ENCODE data around the gene ARFGEF2.

ARFGEF2 gene

DNA sequence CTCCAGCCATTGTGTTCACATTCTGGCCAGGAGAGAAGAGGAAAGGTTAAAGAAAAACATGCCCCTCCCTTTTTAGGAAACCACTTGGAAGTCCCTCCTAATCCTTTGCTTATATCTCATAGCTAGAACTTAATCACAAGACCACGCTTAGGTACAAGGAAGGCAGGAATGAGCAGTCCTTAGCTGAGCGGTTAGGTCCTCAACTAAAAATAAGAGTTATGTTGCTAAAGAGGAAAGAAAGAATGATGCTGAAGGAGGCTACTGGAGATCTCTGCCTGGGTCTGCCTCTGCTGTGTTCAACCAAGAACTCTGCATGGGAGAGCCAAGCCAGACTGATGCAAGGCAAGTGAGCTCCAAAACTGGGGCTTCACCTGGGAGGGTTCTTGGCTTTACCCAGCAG is 11.6 kb upstream of the ARFGEF2 start:
- Mint-ChIP-seq H3K36me3 (ENCODE audit: low read depth) (peaks cover 2% of the 10 kb centered on the region), H3K27me3 (ENCODE audit: low read depth) (peaks cover 15% of the 10 kb centered on the region), H3K27ac (no peak overlapping the region), H3K4me1 (ENCODE audit: low read depth) (peaks cover 10% of the 10 kb centered on the region), H3K9me3 (peaks cover 11% of the 10 kb centered on the region), H3K4me3 (no peak overlapping the region)

DNA sequence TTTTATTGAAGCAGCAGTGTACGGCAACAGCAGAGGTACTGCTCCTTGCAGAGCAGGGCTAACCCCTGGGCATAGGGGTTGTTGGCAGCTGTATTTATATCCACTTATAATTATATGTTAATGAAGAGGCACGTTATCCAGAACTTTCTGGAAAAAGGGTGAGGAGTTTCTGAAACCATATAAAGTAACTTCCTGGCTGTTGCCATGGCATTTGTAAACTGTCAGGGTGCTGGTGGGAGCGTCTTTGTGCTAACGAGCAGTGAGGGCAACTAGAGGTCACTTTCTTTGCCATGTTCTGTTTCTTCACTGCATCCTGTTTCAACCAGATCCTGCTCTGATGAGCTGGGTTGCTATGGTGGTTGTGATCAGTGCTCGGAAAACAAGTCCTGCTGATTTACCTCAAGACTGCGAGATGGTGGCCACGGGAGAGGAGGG is 11.1 kb upstream of the ARFGEF2 start:
- Mint-ChIP-seq H3K9me3 (peaks cover 11% of the 10 kb centered on the region), H3K27ac (no peak overlapping the region), H3K4me3 (no peak overlapping the region), H3K4me1 (ENCODE audit: low read depth) (peaks cover 7% of the 10 kb centered on the region), H3K27me3 (ENCODE audit: low read depth) (peaks cover 15% of the 10 kb centered on the region), H3K36me3 (ENCODE audit: low read depth) (peaks cover 2% of the 10 kb centered on the region)

DNA sequence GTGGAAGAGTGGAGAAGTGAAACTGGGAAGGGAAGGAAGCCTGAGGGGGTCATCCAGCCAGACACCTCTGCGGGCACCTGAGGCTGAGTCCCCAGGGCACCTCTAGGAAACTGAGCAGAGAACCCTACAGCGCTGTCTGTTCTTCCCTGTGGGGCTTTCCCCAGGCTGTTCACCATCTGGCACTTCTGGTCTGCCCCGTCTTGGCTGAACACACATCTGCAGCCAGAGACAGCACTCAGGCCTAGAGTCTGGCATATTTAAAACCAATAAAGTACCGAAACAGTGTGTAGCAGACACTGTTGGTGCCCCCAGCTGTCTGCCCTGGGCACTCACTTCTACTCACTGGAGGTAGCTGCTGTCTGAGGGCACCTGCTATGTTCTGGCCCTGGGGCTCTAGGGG is 9.4 kb upstream of the ARFGEF2 start:
- peaks cover 11% of the 10 kb centered on the region for H3K9me3 Mint-ChIP-seq
- H3K36me3 Mint-ChIP-seq (ENCODE audit: low read depth): peaks cover 2% of the 10 kb centered on the region
- H3K27me3 Mint-ChIP-seq (ENCODE audit: low read depth): peaks cover 20% of the 10 kb centered on the region
- no peak overlapping the region for H3K27ac Mint-ChIP-seq
- H3K4me1 Mint-ChIP-seq (ENCODE audit: low read depth): peaks cover 7% of the 10 kb centered on the region
- no peak overlapping the region for H3K4me3 Mint-ChIP-seq

DNA sequence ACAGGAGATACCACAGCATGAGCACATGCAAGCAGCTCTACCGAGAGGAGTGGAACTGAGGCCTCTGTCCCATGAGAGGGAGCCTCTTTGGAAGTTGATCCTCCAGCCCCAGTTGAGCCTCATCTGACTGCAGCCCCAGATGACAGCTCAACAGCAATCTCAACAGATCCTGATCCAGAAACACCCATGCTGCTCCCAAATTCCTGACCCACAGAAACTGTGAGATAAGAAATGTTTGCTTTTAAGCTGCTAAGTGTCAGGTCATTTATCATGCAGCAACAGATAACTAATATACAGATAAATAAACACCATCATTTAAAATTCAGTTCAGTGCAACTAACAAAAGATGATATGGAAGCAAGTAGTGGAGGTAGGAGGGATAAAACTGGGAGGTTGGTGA is 4.8 kb upstream of the ARFGEF2 start:
- H3K36me3 Mint-ChIP-seq (ENCODE audit: low read depth): peaks cover 2% of the 10 kb centered on the region
- H3K9me3 Mint-ChIP-seq: no peaks in the 10 kb centered on the region
- peaks cover 13% of the 10 kb centered on the region for H3K27me3 Mint-ChIP-seq (ENCODE audit: low read depth)
- no peak overlapping the region for H3K27ac Mint-ChIP-seq
- no peak overlapping the region for H3K4me3 Mint-ChIP-seq
- H3K4me1 Mint-ChIP-seq (ENCODE audit: low read depth): peaks cover 12% of the 10 kb centered on the region

DNA sequence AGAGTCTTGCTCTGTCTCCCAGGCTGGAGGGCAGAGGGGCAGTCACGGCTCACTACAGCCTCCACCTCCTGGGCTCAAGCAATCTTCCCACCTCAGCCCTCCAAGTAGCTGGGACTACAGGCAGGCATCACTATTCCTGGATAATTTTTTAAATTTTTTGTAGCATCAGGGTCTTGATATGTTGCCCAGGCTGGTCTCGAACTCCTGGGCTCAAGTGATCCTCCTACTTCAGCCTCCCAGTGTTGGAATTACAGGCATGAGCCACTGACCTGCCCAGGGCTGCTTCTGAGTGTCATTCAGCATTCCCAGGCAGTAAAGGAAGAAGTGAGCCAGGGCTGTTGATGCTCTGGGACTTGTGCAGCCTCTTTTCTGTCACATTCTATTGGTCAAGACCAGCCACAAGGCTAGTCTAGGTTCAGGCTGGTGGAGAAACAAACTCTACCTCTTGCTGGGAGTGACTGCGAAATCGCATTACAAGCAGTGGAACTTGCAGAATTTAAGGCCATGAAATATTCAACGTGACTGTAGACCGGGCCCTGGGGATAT is 2.1 kb upstream of the ARFGEF2 start:
- Mint-ChIP-seq H3K27ac (no peak overlapping the region), H3K27me3 (ENCODE audit: low read depth) (peaks cover 5% of the 10 kb centered on the region), H3K4me3 (peak overlapping the region; percentile 98), H3K36me3 (ENCODE audit: low read depth) (peaks cover 2% of the 10 kb centered on the region), H3K4me1 (ENCODE audit: low read depth) (peaks cover 28% of the 10 kb centered on the region), H3K9me3 (no peaks in the 10 kb centered on the region)

DNA sequence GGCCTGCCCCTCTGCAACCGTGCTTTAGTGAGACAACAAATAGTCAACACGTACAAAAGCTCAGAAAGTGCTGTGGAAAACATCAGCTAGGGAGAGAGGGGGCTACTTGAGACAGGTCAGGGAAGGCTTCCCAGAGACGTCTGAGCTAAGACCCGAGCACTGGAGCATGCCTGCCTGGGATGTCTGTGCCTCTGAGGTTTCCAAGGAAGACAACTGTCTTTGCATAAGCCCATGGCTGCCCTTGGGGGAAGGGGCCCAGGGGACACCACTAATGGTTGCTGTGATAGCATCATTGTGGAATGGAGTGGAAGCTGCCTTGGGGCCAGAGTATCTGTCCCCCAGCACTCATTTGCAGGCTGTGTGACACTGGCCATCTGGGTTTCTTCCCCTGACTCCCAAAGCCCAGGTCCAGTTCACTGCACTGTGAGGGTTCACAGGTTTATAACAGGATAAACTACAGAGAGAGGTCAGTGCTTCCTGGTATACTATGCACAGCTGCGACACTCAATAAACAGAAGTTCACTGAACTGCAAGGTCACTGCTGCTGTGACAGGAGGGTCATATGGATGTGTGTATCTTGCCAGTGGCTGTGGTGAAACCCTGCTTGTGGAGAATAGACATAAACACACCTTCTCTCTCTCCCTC is 1.5 kb upstream of the ARFGEF2 start:
- Mint-ChIP-seq H3K36me3 (ENCODE audit: low read depth) (peaks cover 2% of the 10 kb centered on the region), H3K4me3 (peak overlapping the region; percentile 98)

DNA sequence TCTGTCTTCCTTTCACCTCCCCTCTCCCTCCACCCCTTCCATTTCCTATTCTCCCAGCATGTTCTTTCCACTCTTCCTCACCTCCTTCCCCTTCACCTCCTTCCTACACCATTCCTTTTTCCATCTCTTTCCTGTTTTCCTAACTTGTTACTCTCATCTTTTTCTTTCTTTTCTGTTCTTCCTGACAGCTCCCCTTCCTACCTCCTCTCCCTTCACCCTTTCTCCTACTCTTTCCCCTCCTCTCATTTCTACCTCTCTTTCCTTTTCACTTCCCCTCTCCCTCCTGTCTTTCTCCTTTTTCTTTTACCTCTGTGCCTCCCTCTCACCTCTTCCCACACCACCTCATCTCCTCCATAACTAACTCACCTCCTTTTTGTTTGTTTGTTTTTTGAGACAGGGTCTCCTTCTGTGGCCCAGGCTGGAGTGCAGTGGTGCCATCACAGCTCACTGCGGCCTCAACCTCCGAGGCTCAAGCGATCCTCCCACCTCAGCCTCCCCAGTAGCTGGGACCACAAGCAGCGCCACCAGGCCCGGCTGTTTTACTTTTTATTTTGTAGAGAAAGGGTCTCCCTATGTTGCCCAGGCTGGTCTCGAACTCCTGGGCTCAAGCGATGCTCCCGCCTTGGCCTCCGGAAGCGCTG is 864 bp upstream of the ARFGEF2 start:
- H3K4me3 Mint-ChIP-seq: peak overlapping the region; percentile 98

More for the DNA sequence above, 1.5 kb upstream of the ARFGEF2 start:
- Mint-ChIP-seq H3K27me3 (ENCODE audit: low read depth) (peaks cover 5% of the 10 kb centered on the region), H3K9me3 (no peaks in the 10 kb centered on the region), H3K27ac (peak overlapping the region; percentile 95), H3K4me1 (ENCODE audit: low read depth) (peaks cover 33% of the 10 kb centered on the region)

DNA sequence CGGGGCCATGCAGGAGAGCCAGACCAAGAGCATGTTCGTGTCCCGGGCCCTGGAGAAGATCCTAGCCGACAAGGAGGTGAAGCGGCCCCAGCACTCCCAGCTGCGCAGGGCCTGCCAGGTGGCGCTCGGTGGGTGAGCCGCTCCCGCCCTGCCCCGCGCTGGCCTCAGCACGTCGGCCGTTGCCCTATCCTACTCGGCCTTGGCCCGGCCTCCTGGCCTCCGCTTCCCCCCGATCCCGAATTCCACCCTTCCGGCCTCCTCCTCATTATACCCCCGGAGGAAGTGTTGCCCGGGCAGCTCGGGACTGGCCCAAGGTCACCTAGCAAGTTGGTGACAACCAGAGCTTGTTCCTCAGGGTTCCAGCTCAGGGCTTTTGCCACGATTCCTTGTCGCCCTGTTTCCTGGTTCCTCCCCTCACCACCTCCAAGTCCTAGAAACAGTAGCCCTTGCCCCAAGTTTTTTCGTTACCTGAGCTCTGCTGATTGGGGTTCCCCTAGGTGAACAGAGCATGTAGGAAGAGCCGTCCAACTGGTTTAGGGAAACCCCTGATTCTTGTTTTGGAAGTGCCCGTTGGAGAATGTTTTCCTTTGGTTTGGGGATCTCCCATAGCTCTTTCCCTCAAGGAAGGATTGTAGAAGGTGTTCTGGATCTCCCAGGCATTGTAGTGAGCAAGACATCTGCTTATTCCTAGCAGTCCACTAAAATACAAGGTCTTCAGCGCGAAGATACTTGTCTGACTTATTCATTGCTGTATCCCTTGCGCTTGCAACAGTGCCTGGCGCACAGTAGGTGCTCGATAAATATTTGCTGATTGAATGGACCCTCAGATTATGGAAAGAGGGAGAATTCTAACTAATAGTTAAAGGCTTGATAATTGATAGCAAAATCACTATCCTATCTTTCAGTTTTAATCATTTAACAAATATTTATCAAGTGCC is 641 bp downstream of the ARFGEF2 start:
- H3K4me1 Mint-ChIP-seq (ENCODE audit: low read depth): peaks cover 38% of the 10 kb centered on the region
- H3K27me3 Mint-ChIP-seq (ENCODE audit: low read depth): no peaks in the 10 kb centered on the region
- peaks cover 4% of the 10 kb centered on the region for H3K36me3 Mint-ChIP-seq (ENCODE audit: low read depth)
- H3K4me3 Mint-ChIP-seq: peak overlapping the region; percentile 94
- peak overlapping the region; percentile 89 for H3K27ac Mint-ChIP-seq
- H3K9me3 Mint-ChIP-seq: peaks cover 4% of the 10 kb centered on the region

More for the DNA sequence above, 864 bp upstream of the ARFGEF2 start:
- Mint-ChIP-seq H3K27ac (peak overlapping the region; percentile 95), H3K4me1 (ENCODE audit: low read depth) (peaks cover 33% of the 10 kb centered on the region), H3K27me3 (ENCODE audit: low read depth) (peaks cover 5% of the 10 kb centered on the region), H3K36me3 (ENCODE audit: low read depth) (peaks cover 2% of the 10 kb centered on the region), H3K9me3 (no peaks in the 10 kb centered on the region)

DNA sequence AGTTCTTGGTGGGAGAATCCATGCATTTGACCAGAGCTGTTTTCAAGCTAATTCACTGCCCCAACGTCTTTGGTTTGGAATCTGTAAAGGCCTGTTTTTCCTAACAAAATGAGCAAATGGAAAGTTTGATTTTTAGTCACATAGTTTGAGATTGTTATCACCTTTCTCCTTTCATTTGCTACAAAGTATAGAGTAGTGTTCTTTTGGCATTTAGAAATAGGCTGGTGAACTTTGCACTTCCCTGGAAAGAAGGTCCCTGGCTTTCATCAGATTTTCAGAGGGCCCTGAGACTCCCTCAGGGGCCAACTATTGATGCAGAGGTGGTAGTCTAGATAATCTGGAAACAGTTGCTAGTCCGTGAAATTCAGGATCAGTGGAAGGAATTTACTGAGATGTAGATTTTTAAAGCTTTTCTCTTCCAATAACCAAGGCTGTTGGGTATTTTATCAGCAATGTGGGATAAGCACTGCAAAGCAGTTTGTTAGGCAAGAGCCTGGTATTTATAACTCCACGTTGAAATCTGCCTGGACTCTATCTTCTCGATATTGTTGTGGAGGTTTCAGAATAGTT is 1.7 kb downstream of the ARFGEF2 start:
- H3K9me3 Mint-ChIP-seq: peaks cover 4% of the 10 kb centered on the region
- no peaks in the 10 kb centered on the region for H3K27me3 Mint-ChIP-seq (ENCODE audit: low read depth)
- peaks cover 39% of the 10 kb centered on the region for H3K4me1 Mint-ChIP-seq (ENCODE audit: low read depth)
- H3K27ac Mint-ChIP-seq: no peak overlapping the region
- H3K4me3 Mint-ChIP-seq: no peak overlapping the region
- H3K36me3 Mint-ChIP-seq (ENCODE audit: low read depth): peaks cover 4% of the 10 kb centered on the region

DNA sequence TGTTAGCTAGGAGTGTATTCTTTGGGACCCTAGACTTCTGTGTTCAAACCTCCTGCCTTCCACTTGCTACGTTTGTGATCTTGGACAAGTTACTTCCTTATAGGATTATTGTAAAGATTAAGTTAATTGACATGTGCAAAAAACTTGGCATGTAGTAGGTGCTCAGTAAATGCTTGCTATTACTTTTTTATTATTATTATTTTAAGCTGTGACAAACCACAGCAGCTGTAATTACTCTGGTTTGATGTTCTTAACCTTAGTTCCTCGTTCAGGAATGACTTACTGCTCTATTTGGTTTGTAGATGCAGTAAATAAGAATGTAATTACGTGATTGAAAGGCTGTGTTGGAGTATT is 3.2 kb downstream of the ARFGEF2 start:
- Mint-ChIP-seq H3K27ac (no peak overlapping the region), H3K4me3 (no peak overlapping the region), H3K9me3 (peaks cover 4% of the 10 kb centered on the region), H3K4me1 (ENCODE audit: low read depth) (peaks cover 39% of the 10 kb centered on the region), H3K36me3 (ENCODE audit: low read depth) (peaks cover 4% of the 10 kb centered on the region), H3K27me3 (ENCODE audit: low read depth) (no peaks in the 10 kb centered on the region)

DNA sequence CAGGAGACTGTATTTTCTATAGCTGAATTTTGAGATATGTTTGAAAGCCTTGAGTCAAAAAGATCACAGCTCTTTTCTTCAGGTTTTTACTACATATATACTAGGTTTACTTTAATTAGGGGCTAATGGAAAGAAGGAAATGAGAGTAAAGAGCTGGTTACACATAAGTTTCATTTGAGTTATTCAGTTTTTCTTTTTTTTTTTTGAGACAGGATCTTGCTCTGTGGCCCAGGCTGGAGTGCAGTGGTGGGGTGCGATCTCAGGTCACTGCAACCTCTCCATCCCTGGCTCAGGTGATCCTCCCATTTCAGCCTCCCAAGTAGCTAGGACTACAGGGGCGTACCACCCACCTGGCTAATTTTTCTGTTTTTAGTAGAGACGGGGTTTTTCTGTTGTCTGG is 4.8 kb downstream of the ARFGEF2 start:
- no peak overlapping the region for H3K4me3 Mint-ChIP-seq

DNA sequence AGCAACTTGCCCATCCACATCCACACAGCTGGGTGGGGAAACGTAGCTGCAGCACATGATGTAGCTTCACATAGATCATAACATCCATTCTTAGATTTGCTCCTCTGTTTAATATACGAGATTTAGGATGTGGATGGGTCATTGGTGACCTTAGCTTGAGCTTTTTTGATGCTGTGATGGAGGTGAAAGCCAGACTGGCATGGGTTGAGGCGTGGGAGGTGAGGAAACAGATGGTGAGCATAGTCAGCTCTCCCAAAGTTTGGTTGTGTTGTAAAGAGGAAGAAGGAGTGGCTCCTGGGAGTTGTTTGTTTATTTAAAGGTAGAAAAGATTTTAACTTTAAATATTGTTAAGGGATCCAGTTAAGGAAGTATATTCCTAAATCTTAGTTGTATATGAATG is 5.3 kb downstream of the ARFGEF2 start:
- H3K27ac Mint-ChIP-seq: no peak overlapping the region
- H3K9me3 Mint-ChIP-seq: peaks cover 4% of the 10 kb centered on the region
- peaks cover 27% of the 10 kb centered on the region for H3K4me1 Mint-ChIP-seq (ENCODE audit: low read depth)
- H3K36me3 Mint-ChIP-seq (ENCODE audit: low read depth): peaks cover 2% of the 10 kb centered on the region
- no peak overlapping the region for H3K4me3 Mint-ChIP-seq
- no peaks in the 10 kb centered on the region for H3K27me3 Mint-ChIP-seq (ENCODE audit: low read depth)

More for the DNA sequence above, 4.8 kb downstream of the ARFGEF2 start:
- Mint-ChIP-seq H3K27me3 (ENCODE audit: low read depth) (no peaks in the 10 kb centered on the region), H3K9me3 (peaks cover 4% of the 10 kb centered on the region), H3K27ac (no peak overlapping the region), H3K4me1 (ENCODE audit: low read depth) (peaks cover 28% of the 10 kb centered on the region), H3K36me3 (ENCODE audit: low read depth) (peaks cover 3% of the 10 kb centered on the region)

DNA sequence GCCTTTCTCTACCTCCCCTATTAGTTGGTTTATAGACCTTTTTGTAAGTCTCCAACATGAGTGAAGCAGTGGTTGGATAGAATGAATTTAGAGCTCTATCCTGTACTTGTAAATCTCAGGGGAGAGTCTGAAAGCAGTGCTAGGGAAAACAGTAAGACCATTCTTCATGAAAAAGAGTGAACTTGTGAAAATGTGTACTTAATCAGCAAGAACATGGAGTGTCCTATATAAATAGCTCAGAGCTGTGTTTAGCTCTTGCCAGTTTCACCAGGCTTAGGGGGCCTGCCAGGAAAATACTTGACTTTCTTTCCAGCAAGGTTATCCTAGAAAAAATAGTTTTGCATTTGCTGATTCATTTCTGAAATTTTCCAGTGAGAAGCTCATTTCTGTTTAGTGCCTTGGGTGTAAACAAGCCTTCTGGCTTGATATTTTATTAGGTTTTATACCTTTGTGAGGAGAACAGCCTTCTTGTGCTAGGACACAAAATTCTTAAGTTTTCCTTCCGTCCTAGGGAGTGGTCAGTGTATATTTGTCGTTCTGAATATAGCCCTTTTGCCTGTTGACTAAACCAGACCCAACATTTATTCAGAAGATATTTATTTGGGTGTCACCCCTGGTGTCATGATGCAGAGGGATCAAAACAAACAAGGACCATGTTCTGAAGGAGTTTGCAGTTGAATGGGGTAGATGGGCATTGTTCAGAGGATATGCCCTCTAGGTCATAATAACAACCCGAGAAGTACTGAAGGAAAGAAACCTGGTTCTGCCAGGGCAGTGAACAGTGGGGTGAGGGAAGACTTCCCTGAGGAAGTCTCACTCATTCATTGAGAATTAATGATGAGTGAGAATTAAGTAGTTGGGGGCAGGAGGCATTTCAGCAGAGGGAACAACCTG is 7.6 kb downstream of the ARFGEF2 start:
- peaks cover 12% of the 10 kb centered on the region for H3K4me1 Mint-ChIP-seq (ENCODE audit: low read depth)
- H3K9me3 Mint-ChIP-seq: peaks cover 4% of the 10 kb centered on the region
- no peaks in the 10 kb centered on the region for H3K27me3 Mint-ChIP-seq (ENCODE audit: low read depth)

More for the DNA sequence above, 7.6 kb downstream of the ARFGEF2 start:
- Mint-ChIP-seq H3K4me3 (no peak overlapping the region), H3K36me3 (ENCODE audit: low read depth) (peaks cover 2% of the 10 kb centered on the region), H3K27ac (no peak overlapping the region)

Data from T-helper 1 cell treated with Interleukin-12 subunit alpha and Interleukin-12 subunit beta and Interleukin-4 antibody, amounts not matched to agents 30 μg/mL and 1 μg/mL, for 36 hours (primary cell).